GM18508 (cell line): ENCODE data around the gene ATP11A.
"Not testable (repeated sequence)": the region's sequence is repeated elsewhere in the genome, so short reads cannot be mapped to it uniquely, and the experiment has no call there.

Source experiments
- ATAC-seq: cut with Tn5 transposase; IDR thresholded peaks from one replicate; pipeline ENCODE4 v1.9.1; 2021; ENCODE audit warnings: moderate number of reproducible peaks; ENCODE audit not compliant: insufficient read depth, unreplicated experiment

Gene ATP11A

GRCh38 chr13:112869202-112870050 is 179.6 kb downstream of the ATP11A start:
- ATAC-seq, result no peak

- ATAC-seq, result no peak
Measured at GRCh38 chr13:112870051-112870331, 180.2 kb downstream of the ATP11A start.

DNA sequence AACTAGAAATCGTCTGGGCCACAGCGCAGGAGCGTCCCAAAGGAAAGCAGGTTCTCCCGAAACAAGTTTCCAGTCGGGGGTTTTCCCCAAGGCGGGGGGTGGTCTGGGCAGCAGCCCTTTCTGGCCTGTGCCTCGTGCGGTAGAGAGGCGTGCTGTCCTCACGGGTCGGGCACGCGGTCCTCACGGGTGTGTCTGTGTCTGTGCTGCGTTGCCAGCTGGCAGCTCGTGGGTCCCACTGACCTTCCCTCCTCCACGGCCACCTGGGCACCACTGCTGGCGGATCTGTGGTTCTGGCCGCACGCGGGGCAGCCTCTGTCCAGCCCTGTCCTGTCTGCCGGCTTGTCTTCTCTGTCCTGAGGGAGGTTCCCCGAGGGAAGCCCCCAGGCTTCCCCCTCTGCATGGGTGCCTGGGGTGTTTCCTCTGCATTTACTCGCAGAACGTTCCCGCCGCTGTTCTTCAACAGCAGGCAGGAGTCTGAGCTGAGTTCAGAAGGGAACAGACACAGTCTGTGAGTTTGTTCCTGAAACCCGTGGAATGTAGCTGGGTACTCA is 181.0 kb downstream of the ATP11A start:
- no peak for ATAC-seq

GRCh38 chr13:112871742-112872141 is 181.9 kb downstream of the ATP11A start:
- no peak for ATAC-seq

DNA sequence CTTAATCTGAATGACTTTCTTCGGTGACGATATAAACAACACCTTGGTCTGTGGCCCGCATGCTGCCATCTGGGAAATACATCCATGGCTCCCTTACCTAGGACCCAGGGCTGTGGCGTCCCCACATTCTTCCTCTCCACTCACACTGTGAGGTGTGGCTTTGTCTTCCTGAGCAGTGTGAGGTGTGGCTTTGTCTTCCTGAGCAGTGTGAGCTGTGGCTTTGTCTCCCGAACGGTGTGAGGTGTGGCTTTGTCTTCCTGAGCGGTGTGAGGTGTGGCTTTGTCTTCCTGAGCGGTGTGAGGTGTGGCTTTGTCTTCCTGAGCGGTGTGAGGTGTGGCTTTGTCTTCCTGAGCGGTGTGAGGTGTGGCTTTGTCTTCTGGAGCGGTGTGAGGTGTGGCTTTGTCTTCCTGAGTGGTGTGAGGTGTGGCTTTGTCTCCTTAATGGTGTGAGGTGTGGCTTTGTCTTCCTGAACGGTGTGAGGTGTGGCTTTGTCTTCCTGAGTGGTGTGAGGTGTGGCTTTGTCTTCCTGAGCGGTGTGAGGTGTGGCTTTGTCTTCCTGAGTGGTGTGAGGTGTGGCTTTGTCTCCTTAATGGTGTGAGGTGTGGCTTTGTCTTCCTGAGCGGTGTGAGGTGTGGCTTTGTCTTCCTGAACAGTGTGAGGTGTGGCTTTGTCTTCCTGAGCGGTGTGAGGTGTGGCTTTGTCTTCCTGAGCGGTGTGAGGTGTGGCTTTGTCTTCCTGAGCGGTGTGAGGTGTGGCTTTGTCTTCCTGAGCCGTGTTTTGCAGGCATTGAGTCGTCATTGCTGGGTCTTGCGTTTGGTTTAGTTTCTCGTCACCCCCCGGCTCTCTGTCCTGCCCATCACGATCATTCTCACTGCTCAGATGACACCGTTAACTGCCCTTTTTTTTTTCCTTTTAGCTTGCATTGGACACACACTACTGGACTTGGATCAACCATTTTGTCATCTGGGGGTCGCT is 183.1 kb downstream of the ATP11A start:
- ATAC-seq, result not testable (repeated sequence)

DNA sequence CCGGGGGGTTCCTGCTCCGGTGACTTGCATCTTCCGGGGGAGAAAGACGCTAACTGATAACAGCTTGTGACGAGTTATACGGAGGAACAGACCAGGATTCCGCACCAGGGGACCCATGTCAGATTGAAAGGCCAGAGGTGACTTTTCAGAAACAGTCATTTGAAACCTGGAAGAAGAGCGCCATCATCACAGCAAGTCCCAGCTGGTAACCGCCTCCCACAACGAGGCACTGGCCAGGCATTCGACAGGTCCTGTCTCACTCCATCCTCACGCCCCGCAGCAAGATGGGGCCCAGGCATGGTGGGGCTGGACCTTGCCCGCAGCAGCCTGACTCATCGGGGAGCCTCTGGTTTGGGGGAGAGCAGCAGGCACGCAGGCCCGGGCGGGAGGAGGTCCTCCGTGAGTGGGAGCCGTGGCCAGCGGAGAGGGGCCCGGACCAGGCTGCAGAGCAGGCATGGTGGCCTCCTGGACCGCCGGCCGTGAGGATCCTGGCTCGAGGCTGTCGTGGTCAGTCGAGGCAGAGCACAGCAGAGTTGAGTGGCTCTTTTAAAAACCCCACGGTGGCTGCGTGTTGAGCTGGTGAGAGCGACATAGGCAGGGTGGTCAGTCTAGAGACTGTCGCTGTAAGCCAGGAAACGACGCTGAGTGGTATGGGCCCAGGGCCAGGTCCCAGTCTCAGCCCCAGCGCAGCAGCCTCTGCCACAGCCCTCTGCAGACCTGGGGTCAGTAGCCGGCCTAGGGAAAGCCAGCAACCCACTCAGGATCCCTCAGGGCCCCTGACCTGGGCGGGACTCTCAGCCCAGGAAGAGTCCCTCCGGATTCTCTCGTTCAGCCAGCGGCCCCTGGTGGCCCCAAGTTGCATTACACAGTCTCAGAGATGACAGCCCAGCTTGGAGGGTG is 184.3 kb downstream of the ATP11A start:
- peak; percentile 75 for ATAC-seq

DNA sequence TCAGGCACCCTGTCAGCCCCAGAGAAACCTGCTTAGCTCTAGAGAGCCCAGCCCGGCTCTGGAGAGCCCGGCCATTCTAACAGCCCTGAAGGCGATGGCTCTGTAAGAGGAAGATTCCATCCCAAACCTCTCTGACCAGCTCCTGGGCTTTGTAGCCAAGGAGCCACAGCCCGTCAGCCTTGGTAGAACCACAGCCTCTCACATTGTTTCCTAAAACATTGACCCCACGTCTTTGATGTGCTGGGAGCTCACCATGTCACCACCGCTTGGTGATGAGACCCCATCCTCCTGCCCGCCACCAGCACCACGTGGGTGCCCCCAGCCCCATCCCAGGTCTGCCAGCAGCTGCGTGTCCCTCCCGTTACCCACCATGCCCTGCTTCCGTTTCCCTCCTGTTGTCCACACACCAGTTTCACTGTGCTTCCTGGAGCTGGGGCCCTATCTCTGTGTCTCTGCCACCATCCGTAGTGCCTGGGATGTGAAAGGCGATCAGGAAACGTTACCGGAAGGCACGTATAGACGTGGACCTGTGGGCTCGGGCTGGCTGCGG is 185.0 kb downstream of the ATP11A start:
- ATAC-seq, result no peak

- no peak for ATAC-seq
Measured at GRCh38 chr13:112875627-112876026, 185.8 kb downstream of the ATP11A start.

GRCh38 chr13:112876305-112877000 is 186.6 kb downstream of the ATP11A start:
- no peak for ATAC-seq

DNA sequence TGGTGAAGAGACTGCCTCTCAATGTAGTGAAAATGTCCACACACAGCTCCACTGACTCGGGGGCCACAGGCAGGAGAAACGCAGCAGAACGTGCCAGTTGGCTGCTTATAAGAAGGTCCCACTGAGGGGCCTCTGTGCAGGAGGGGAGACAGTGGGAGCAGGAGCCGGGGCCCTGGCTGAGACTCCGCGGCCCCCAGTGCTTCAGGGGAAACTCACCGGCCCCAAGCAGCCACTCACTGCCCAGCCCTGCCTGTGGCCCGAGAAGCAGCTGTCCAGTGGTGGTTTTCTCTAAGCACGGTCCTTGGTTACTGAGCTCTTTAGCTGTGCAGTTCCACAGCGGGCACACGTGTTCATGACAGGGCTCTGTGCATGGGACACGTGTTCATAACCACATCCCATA is 187.2 kb downstream of the ATP11A start:
- ATAC-seq, result no peak

DNA sequence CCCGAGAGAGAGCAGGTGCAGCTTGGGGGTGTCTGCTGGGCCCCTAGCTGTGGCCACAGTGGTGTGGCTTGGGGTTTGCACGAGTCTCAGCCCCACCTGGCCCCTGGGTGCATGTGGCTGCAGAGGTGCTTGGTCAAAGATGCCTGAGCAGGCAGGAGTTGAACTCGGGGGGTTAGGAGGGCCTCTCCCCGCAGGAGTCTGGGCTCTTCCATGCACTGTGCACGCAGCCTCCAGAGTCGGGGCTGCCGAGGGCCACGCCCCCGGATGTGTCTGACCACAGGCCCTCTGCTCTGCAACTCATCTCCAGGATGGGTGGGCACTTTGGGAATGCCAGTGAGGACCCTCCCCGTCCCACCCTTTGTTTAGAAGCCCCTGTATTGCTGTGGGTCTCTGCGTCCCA is 187.7 kb downstream of the ATP11A start:
- ATAC-seq, result no peak

- ATAC-seq, result no peak
Measured at GRCh38 chr13:112877976-112878955, 188.4 kb downstream of the ATP11A start.

DNA sequence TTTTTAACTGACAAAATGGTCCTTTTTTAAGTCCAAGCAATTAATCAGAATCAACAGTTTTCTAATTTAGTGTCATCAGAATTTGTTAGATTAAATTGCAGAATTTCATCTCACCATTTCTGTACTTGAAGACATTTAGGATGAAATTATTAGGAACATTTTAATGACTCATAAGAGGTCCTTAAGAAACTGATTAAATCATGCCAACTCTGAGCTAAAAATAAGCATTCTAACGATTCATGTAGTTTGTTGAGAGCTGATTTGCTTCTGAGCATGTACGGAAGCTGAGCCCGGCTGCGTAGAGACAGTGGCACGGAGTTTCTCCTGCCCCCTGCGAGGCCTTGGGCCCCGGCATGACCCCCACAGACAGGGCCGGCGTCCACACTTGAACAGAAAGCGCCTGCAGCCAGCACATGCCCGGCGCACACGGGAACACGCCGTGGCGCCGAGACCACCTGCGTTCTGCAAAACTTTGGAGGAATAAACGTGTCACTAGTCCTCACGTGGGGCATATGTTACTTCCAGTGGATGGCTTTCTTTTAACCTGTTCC is 189.5 kb downstream of the ATP11A start:
- ATAC-seq, result no peak

GRCh38 chr13:112880221-112880641 is 190.4 kb downstream of the ATP11A start:
- ATAC-seq, result no peak

GRCh38 chr13:112880976-112881540 is 191.2 kb downstream of the ATP11A start:
- no peak for ATAC-seq

- ATAC-seq, result no peak
Measured at GRCh38 chr13:112881656-112882554, 192.1 kb downstream of the ATP11A start.
